ENCODE data around the gene TVP23B. TPM values are rescaled to one million over a fixed set of nuclear protein-coding genes. Genes with fewer than 3 reads are reported as not detected.
"Not testable (repeated sequence)": the region's sequence is repeated elsewhere in the genome, so short reads cannot be mapped to it uniquely, and the experiment has no call there.

TVP23B gene
- total RNA-seq, 1 donor from 2014 or later = 24.5 TPM

GRCh38 chr17:18786890-18787289, 5.9 kb downstream of the TVP23B start:
- not testable (repeated sequence) for H3K9me3 ChIP-seq (ENCODE audit: control insufficient read depth in 3 of 3, low read length in 3 of 3); H3K4me3 ChIP-seq (ENCODE audit: low read length in 3 of 3); H3K36me3 ChIP-seq (ENCODE audit: control insufficient read depth in 3 of 3, insufficient read depth in 3 of 3, low read length in 3 of 3); H3K27ac ChIP-seq (ENCODE audit: low read depth, low read length); H3K4me1 ChIP-seq (ENCODE audit: control insufficient read depth in 3 of 3, insufficient read depth in 3 of 3, low read length in 3 of 3); H3K27me3 ChIP-seq (ENCODE audit: control insufficient read depth in 3 of 3, insufficient read depth in 3 of 3, low read length in 3 of 3); H3K9ac ChIP-seq (ENCODE audit: low read depth in 1 of 3, low read length in 3 of 3)

- H3K36me3 ChIP-seq (ENCODE audit: control insufficient read depth in 3 of 3, insufficient read depth in 3 of 3, low read length in 3 of 3) = not testable (repeated sequence)
Measured at GRCh38 chr17:18791402-18791801, 10.4 kb downstream of the TVP23B start.

GRCh38 chr17:18794841-18795240, 13.9 kb downstream of the TVP23B start:
- H3K27me3 ChIP-seq (ENCODE audit: control insufficient read depth in 3 of 3, insufficient read depth in 3 of 3, low read length in 3 of 3); H3K4me1 ChIP-seq (ENCODE audit: control insufficient read depth in 3 of 3, insufficient read depth in 3 of 3, low read length in 3 of 3); H3K9ac ChIP-seq (ENCODE audit: low read depth in 1 of 3, low read length in 3 of 3); H3K27ac ChIP-seq (ENCODE audit: low read depth, low read length); H3K36me3 ChIP-seq (ENCODE audit: control insufficient read depth in 3 of 3, insufficient read depth in 3 of 3, low read length in 3 of 3); H3K9me3 ChIP-seq (ENCODE audit: control insufficient read depth in 3 of 3, low read length in 3 of 3); H3K4me3 ChIP-seq (ENCODE audit: low read length in 3 of 3): not testable (repeated sequence)

More at GRCh38 chr17:18791402-18791801, 10.4 kb downstream of the TVP23B start:
- H3K27ac ChIP-seq (ENCODE audit: low read depth, low read length); H3K9ac ChIP-seq (ENCODE audit: low read depth in 1 of 3, low read length in 3 of 3); H3K27me3 ChIP-seq (ENCODE audit: control insufficient read depth in 3 of 3, insufficient read depth in 3 of 3, low read length in 3 of 3); H3K4me3 ChIP-seq (ENCODE audit: low read length in 3 of 3); H3K4me1 ChIP-seq (ENCODE audit: control insufficient read depth in 3 of 3, insufficient read depth in 3 of 3, low read length in 3 of 3); H3K9me3 ChIP-seq (ENCODE audit: control insufficient read depth in 3 of 3, low read length in 3 of 3): not testable (repeated sequence)

GRCh38 chr17:18796887-18797286, 15.9 kb downstream of the TVP23B start:
- H3K4me1 ChIP-seq (ENCODE audit: control insufficient read depth in 3 of 3, insufficient read depth in 3 of 3, low read length in 3 of 3); H3K36me3 ChIP-seq (ENCODE audit: control insufficient read depth in 3 of 3, insufficient read depth in 3 of 3, low read length in 3 of 3); H3K27me3 ChIP-seq (ENCODE audit: control insufficient read depth in 3 of 3, insufficient read depth in 3 of 3, low read length in 3 of 3); H3K9ac ChIP-seq (ENCODE audit: low read depth in 1 of 3, low read length in 3 of 3); H3K27ac ChIP-seq (ENCODE audit: low read depth, low read length); H3K9me3 ChIP-seq (ENCODE audit: control insufficient read depth in 3 of 3, low read length in 3 of 3); H3K4me3 ChIP-seq (ENCODE audit: low read length in 3 of 3): not testable (repeated sequence)

- not testable (repeated sequence) for H3K9me3 ChIP-seq (ENCODE audit: control insufficient read depth in 3 of 3, low read length in 3 of 3); H3K9ac ChIP-seq (ENCODE audit: low read depth in 1 of 3, low read length in 3 of 3); H3K27me3 ChIP-seq (ENCODE audit: control insufficient read depth in 3 of 3, insufficient read depth in 3 of 3, low read length in 3 of 3); H3K4me3 ChIP-seq (ENCODE audit: low read length in 3 of 3); H3K4me1 ChIP-seq (ENCODE audit: control insufficient read depth in 3 of 3, insufficient read depth in 3 of 3, low read length in 3 of 3); H3K36me3 ChIP-seq (ENCODE audit: control insufficient read depth in 3 of 3, insufficient read depth in 3 of 3, low read length in 3 of 3); H3K27ac ChIP-seq (ENCODE audit: low read depth, low read length)
Measured at GRCh38 chr17:18803458-18804245, 22.7 kb downstream of the TVP23B start.

GRCh38 chr17:18815924-18816323, 34.9 kb downstream of the TVP23B start:
- not testable (repeated sequence) for H3K4me1 ChIP-seq (ENCODE audit: control insufficient read depth in 3 of 3, insufficient read depth in 3 of 3, low read length in 3 of 3); H3K9ac ChIP-seq (ENCODE audit: low read depth in 1 of 3, low read length in 3 of 3); H3K27ac ChIP-seq (ENCODE audit: low read depth, low read length); H3K27me3 ChIP-seq (ENCODE audit: control insufficient read depth in 3 of 3, insufficient read depth in 3 of 3, low read length in 3 of 3); H3K36me3 ChIP-seq (ENCODE audit: control insufficient read depth in 3 of 3, insufficient read depth in 3 of 3, low read length in 3 of 3); H3K4me3 ChIP-seq (ENCODE audit: low read length in 3 of 3); H3K9me3 ChIP-seq (ENCODE audit: control insufficient read depth in 3 of 3, low read length in 3 of 3)

- H3K4me3 ChIP-seq (ENCODE audit: low read length in 3 of 3); H3K27ac ChIP-seq (ENCODE audit: low read depth, low read length); H3K27me3 ChIP-seq (ENCODE audit: control insufficient read depth in 3 of 3, insufficient read depth in 3 of 3, low read length in 3 of 3); H3K36me3 ChIP-seq (ENCODE audit: control insufficient read depth in 3 of 3, insufficient read depth in 3 of 3, low read length in 3 of 3); H3K9ac ChIP-seq (ENCODE audit: low read depth in 1 of 3, low read length in 3 of 3); H3K4me1 ChIP-seq (ENCODE audit: control insufficient read depth in 3 of 3, insufficient read depth in 3 of 3, low read length in 3 of 3); H3K9me3 ChIP-seq (ENCODE audit: control insufficient read depth in 3 of 3, low read length in 3 of 3): not testable (repeated sequence)
Measured at GRCh38 chr17:18816489-18817371, 35.7 kb downstream of the TVP23B start.

GRCh38 chr17:18821430-18821829, 40.4 kb downstream of the TVP23B start:
- H3K9ac ChIP-seq (ENCODE audit: low read depth in 1 of 3, low read length in 3 of 3); H3K36me3 ChIP-seq (ENCODE audit: control insufficient read depth in 3 of 3, insufficient read depth in 3 of 3, low read length in 3 of 3); H3K9me3 ChIP-seq (ENCODE audit: control insufficient read depth in 3 of 3, low read length in 3 of 3); H3K4me1 ChIP-seq (ENCODE audit: control insufficient read depth in 3 of 3, insufficient read depth in 3 of 3, low read length in 3 of 3); H3K4me3 ChIP-seq (ENCODE audit: low read length in 3 of 3); H3K27me3 ChIP-seq (ENCODE audit: control insufficient read depth in 3 of 3, insufficient read depth in 3 of 3, low read length in 3 of 3); H3K27ac ChIP-seq (ENCODE audit: low read depth, low read length): not testable (repeated sequence)

- H3K9me3 ChIP-seq (ENCODE audit: control insufficient read depth in 3 of 3, low read length in 3 of 3); H3K4me3 ChIP-seq (ENCODE audit: low read length in 3 of 3); H3K36me3 ChIP-seq (ENCODE audit: control insufficient read depth in 3 of 3, insufficient read depth in 3 of 3, low read length in 3 of 3); H3K9ac ChIP-seq (ENCODE audit: low read depth in 1 of 3, low read length in 3 of 3); H3K4me1 ChIP-seq (ENCODE audit: control insufficient read depth in 3 of 3, insufficient read depth in 3 of 3, low read length in 3 of 3); H3K27me3 ChIP-seq (ENCODE audit: control insufficient read depth in 3 of 3, insufficient read depth in 3 of 3, low read length in 3 of 3); H3K27ac ChIP-seq (ENCODE audit: low read depth, low read length): not testable (repeated sequence)
Measured at GRCh38 chr17:18827613-18828012, 46.6 kb downstream of the TVP23B start.

GRCh38 chr17:18848501-18848900, 67.5 kb downstream of the TVP23B start:
- no peak overlapping the region for H3K9ac ChIP-seq (ENCODE audit: low read depth in 1 of 3, low read length in 3 of 3)
- no peaks in the 10 kb centered on the region for H3K27me3 ChIP-seq (ENCODE audit: control insufficient read depth in 3 of 3, insufficient read depth in 3 of 3, low read length in 3 of 3)
- H3K36me3 ChIP-seq (ENCODE audit: control insufficient read depth in 3 of 3, insufficient read depth in 3 of 3, low read length in 3 of 3) = no peaks in the 10 kb centered on the region
- H3K4me1 ChIP-seq (ENCODE audit: control insufficient read depth in 3 of 3, insufficient read depth in 3 of 3, low read length in 3 of 3) = no peaks in the 10 kb centered on the region
- no peak overlapping the region for H3K4me3 ChIP-seq (ENCODE audit: low read length in 3 of 3)
- no peaks in the 10 kb centered on the region for H3K9me3 ChIP-seq (ENCODE audit: control insufficient read depth in 3 of 3, low read length in 3 of 3)
- H3K27ac ChIP-seq (ENCODE audit: low read depth, low read length) = no peak overlapping the region
